Measurements from ENCODE around the gene TEAD1. TPM values are rescaled to one million over a fixed set of nuclear protein-coding genes. Genes with fewer than 3 reads are reported as not detected.
A peak's percentile ranks its signal among the peaks of the same experiment; 100 is the strongest.

TEAD1 gene
- total RNA-seq, 6 experiments from 2014 or later: 218 to 252 (median 227) TPM

DNA sequence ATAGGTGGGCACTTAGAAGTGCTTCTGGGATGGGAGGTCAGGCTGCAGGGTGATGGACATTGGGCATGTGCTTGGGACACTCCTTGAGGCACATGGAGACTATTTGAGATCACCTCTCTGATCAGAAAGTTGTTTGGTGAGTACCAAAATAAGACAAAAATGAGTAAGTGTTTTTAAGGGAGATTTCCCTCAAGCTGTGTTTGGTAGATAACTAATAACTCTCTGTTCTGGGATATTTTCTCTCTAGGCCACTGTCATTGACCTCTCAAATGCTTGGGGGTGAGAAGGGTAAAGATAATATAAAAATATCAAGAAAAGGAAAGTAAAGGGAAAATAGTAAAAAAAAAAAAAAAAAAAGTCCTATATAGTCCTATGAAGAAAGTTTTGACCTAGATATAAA lies 117.8 kb downstream of the TEAD1 start:
- H3K27ac Mint-ChIP-seq: peak overlapping the region; percentile 9; the same call in 1 of the 2 replicates
- TF ChIP-seq, protein P1, sequence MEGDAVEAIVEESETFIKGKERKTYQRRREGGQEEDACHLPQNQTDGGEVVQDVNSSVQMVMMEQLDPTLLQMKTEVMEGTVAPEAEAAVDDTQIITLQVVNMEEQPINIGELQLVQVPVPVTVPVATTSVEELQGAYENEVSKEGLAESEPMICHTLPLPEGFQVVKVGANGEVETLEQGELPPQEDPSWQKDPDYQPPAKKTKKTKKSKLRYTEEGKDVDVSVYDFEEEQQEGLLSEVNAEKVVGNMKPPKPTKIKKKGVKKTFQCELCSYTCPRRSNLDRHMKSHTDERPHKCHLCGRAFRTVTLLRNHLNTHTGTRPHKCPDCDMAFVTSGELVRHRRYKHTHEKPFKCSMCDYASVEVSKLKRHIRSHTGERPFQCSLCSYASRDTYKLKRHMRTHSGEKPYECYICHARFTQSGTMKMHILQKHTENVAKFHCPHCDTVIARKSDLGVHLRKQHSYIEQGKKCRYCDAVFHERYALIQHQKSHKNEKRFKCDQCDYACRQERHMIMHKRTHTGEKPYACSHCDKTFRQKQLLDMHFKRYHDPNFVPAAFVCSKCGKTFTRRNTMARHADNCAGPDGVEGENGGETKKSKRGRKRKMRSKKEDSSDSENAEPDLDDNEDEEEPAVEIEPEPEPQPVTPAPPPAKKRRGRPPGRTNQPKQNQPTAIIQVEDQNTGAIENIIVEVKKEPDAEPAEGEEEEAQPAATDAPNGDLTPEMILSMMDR (IDR thresholded peaks at IDR 0.05): no peak

DNA sequence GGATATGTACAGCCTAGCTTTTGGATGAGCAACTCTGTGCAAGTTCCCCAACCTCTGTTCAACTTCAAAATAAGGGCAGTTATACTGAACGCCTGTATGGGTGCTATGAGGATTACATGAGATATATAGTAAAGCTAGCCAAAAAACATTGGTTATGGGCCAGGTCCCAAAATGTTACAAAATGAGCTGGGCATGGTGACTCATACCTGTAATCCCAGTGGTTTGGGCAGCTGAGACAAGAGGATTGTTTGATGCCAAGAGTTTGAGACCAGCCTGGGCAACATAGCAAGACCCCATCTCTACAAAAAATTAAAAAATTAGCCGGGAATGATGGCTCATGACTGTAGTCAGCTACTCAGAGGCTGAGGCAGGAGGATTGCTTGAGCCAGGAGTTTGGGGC lies 118.4 kb downstream of the TEAD1 start:
- no peaks in the 10 kb centered on the region; the same call in 1 of the 2 replicates for H3K27me3 Mint-ChIP-seq (ENCODE audit: insufficient read depth)
- TF ChIP-seq, protein P1 (IDR thresholded peaks at IDR 0.05): no peak
- peaks cover 32% of the 10 kb centered on the region for H3K36me3 Mint-ChIP-seq (ENCODE audit: low read depth)
- peak; percentile 43 for DNase-seq
- H3K9me3 Mint-ChIP-seq: no peaks in the 10 kb centered on the region
- peak overlapping the region; percentile 29; the same call in 1 of the 2 replicates for H3K27ac Mint-ChIP-seq
- H3K4me3 Mint-ChIP-seq: no peak overlapping the region
- peaks cover 76% of the 10 kb centered on the region for H3K4me1 Mint-ChIP-seq (ENCODE audit: low read depth)

More for the DNA sequence above, 117.8 kb downstream of the TEAD1 start:
- no peak for DNase-seq
- H3K27me3 Mint-ChIP-seq (ENCODE audit: insufficient read depth): no peaks in the 10 kb centered on the region; the same call in 1 of the 2 replicates
- H3K36me3 Mint-ChIP-seq (ENCODE audit: low read depth): peaks cover 26% of the 10 kb centered on the region
- H3K9me3 Mint-ChIP-seq: no peaks in the 10 kb centered on the region
- no peak overlapping the region for H3K4me3 Mint-ChIP-seq
- peaks cover 76% of the 10 kb centered on the region for H3K4me1 Mint-ChIP-seq (ENCODE audit: low read depth)

DNA sequence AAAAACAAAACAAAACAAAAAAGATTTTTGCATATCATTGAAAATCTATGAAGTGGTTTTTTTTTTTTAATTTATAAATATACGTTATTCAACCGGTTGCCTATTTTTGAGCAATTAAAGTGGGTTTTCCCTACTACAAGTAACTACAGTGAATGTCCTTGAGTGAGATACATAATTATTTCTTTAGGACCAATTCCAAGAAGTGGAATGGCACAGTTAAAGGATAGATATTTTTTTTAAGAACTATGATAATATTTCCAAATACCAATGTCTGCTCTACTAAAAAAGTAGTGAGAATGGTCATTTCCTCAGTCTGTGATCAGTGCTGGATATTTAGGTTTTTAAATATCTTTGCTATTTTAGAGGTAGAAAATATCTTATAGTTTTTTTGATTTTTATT lies 118.8 kb downstream of the TEAD1 start:
- peaks cover 37% of the 10 kb centered on the region for H3K36me3 Mint-ChIP-seq (ENCODE audit: low read depth)
- peaks cover 76% of the 10 kb centered on the region for H3K4me1 Mint-ChIP-seq (ENCODE audit: low read depth)
- TF ChIP-seq, protein P1 (IDR thresholded peaks at IDR 0.05): no peak
- no peak overlapping the region for H3K4me3 Mint-ChIP-seq
- no peaks in the 10 kb centered on the region; the same call in 1 of the 2 replicates for H3K27me3 Mint-ChIP-seq (ENCODE audit: insufficient read depth)
- no peaks in the 10 kb centered on the region for H3K9me3 Mint-ChIP-seq
- H3K27ac Mint-ChIP-seq: no peak overlapping the region
- DNase-seq: no peak

DNA sequence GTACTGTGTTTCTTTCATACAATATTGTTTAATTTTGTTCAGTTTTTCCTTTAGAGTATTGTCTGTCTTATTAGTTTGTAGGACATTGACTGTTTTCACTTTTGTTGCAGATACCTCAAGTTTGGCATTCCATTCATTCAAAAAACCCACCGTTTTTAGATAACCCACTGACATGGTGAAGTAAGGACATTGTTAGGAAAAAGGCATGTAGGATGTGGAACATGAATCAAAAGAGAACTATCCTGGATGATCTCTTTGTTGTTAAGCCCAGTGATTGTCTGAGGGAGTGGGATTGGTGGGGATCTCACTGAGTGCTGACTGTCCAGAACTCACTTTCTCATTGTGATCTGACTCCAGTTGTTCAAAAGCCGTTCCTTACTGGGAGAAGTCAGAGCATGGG lies 119.3 kb downstream of the TEAD1 start:
- TF ChIP-seq, protein P1 (IDR thresholded peaks at IDR 0.05): no peak
- Mint-ChIP-seq H3K36me3 (ENCODE audit: low read depth) (peaks cover 41% of the 10 kb centered on the region), H3K27ac (0 out of 2 replicates have a peak overlapping the region, but pooled peaks have one; percentile 7), H3K4me1 (ENCODE audit: low read depth) (peaks cover 76% of the 10 kb centered on the region), H3K27me3 (ENCODE audit: insufficient read depth) (no peaks in the 10 kb centered on the region; the same call in 1 of the 2 replicates), H3K9me3 (no peaks in the 10 kb centered on the region), H3K4me3 (no peak overlapping the region)
- DNase-seq: no peak

DNA sequence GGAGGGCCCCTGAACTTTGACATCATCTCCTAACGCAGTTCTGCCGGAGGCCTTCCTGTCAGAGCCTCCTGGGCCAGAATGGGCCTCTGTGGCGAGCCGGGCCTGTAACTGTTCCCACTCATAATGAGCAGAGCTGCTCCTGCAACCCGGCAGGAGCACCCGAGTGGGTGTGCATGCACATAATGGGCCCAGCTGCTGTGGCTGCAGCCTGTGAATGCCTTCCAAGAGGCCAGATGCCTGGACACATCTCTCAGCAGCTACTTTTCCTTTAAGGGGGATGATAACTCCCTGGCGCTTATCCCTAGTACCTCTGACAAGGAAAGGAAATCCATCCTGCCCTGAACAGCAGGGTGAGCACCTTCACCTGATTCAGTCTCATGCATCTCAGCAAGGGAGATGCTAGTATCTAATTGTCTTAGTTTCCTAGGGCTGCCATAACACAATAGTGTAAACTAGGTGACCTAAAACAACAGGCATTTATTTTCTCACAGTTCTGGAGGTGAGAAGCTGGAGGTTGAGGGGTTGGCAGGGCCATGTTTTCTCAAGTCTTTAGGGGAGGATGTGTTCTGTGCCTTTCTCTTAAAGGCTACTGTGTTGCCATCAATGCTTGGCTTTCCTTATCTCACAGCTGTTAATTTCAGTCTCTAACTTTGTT lies 120.5 kb downstream of the TEAD1 start:
- no peaks in the 10 kb centered on the region; the same call in 1 of the 2 replicates for H3K27me3 Mint-ChIP-seq (ENCODE audit: insufficient read depth)
- peaks cover 46% of the 10 kb centered on the region for H3K36me3 Mint-ChIP-seq (ENCODE audit: low read depth)
- DNase-seq: no peak
- peak overlapping the region; percentile 30; the same call in 1 of the 2 replicates for H3K27ac Mint-ChIP-seq
- H3K9me3 Mint-ChIP-seq: no peaks in the 10 kb centered on the region
- TF ChIP-seq, protein P1 (IDR thresholded peaks at IDR 0.05): no peak
- H3K4me1 Mint-ChIP-seq (ENCODE audit: low read depth): peaks cover 79% of the 10 kb centered on the region
- H3K4me3 Mint-ChIP-seq: no peak overlapping the region

Data from HFFc6 (cell line).